GM18867 (cell line): ENCODE results near the gene PHACTR4.
"Not testable (repeated sequence)": the region's sequence is repeated elsewhere in the genome, so short reads cannot be mapped to it uniquely, and the experiment has no call there.

Experiments
- ATAC-seq: cut with Tn5 transposase; IDR thresholded peaks from one replicate; pipeline ENCODE4 v1.9.1; 2021; ENCODE audit warnings: mild to moderate bottlenecking, moderate library complexity; ENCODE audit not compliant: unreplicated experiment

The PHACTR4 gene

DNA sequence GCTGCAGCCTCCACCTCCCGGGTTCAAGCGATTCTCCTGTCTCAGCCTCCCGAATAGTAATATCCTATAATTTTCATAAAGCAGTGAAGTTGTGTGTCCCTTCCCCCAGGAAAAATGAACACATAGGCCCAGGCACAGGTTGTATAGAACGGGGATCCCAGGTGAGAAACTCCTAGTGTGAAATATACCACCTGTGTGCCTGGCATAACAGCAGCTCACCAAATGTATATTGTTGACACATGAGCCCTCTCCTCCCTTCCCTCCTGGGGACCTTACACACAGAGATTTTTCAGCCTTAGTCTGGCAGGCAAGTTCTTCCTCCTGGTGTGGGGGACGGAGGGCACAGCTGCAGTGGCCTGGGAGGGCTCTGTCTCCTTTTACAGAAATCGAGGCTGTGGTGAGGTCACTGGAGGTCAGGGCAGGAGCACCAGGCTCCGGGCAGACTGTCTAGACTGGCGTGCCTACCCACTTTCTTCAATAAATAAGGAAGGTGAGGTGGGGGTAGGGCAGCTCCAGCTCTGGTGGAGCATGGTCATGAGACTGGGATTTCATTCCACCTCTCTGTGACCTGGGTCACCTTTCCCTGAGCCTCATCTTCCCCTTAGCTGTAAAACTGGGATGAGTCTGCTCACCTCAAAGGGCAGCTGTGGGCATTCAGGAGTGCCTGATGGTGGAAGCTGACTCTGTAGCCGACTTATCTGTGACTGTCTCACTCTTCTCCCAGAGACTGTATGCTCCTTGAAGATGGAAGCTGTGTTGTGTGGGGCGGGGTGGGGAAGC lies 150.6 kb downstream of the PHACTR4 start:
- no peak for ATAC-seq

DNA sequence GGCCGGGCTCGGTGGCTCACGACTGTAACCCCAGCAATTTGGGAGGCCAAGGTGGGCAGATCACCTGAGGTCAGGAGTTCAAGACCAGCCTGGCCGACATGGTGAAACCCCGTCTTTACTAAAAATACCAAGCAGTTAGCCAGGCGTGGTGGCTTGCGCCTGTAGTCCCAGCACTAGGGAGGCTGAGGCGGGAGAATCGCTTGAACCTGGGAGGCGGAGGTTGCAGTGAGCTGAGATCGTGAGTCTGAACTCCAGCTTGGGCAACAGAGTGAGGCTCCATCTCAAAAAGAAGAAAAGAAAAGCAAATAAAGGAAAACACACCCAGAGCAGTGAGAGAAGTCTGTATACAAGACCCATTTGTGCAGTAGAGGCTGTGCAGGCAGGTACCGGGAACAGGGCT lies 151.3 kb downstream of the PHACTR4 start:
- not testable (repeated sequence) for ATAC-seq

DNA sequence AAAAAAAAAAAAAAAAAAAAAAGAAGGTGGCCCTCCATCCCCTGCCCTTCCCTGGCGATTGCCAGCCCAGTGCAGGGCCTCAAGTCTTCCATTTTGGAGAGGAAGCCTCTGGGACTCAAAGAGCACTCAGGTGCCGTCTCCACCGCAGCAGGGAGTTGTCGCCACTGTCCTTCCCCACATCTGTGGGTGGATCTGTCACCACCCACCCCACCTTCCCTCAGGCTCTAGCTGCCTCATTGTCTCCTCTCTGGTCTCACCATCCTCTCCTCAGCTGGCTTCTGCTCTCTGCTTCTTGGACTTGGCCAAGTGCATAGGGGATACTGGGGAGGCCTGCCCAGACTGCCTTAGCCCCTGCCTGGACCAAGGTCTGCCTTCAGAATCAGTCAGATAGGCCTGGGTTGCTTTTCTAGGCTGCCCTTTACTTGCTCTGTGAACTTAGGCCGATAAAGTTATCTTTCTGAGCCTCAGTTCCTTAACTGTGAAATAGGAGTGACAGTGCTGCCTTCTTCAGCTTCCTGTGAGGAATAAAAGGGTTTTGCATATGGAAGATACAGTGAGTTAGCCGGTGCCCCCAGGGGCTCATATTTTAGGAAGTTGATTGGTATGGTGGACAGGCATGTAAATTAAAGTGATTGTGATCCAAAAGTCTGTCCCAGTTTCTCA lies 152.1 kb downstream of the PHACTR4 start:
- ATAC-seq, result no peak

DNA sequence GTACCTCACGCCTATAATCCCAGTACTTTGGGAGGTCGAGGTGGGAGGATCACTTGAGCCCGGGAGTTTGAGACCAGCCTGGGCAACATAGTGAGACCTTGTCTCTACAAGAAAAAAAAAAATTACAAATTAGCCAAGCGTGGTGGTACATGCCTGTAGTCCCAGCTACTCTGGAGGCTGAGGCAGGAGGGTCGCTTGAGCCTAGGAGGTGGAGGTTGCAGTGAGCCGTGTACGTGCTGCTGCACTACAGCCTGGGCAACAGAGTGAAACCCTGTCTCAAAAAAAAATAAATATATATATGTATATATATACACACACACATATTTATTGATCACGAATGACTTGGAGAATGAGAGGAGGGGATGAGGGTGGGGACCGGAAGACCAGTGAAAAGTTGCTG lies 153.0 kb downstream of the PHACTR4 start:
- not testable (repeated sequence) for ATAC-seq

DNA sequence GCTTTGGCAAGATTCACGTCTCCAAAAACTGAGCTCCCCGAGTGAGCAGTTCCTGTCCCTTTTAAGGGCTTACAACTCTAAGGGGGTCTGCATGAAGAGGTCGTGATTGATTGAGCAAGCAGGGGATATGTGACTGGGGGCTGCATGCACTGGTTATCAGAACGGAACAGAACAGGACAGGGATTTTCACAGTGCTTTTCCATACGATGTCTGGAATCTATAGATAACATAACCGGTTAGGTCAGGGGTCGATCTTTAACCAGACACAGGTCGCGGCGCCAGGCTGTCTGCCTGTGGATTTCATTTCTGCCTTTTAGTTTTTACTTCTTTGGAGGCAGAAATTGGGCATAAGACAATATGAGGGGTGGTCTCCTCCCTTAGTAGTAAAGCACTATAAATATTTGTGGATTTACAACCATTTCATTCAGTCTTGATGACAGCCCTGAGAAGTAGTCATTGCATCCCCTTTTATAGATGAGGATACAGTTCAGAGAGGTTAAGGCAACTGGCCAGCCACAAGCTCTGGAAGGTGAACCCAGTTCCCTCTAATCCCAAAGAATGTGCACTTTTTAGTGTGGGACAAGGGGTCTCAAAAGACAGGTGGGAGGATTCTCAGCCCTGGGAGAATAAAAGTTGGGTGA lies 155.6 kb downstream of the PHACTR4 start:
- ATAC-seq, result not testable (repeated sequence)

DNA sequence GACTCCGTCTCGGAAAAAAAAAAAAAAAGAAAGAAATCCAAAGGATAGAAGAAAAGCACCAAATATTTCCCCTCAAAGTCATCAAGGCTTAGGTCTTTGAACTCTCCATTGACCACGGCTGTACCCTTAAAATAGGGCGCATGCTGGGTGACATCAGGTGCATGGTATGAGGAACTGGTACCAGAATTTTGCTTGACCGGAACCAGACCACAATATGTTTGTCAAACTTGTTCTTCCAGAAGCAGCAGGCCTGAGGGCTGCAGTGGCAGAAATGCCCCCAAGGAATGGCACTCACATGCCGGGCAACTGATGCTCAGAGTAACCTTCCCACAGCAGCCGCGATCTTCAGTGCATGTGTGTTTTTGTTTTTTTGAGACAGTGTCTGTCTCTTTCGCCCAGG lies 157.3 kb downstream of the PHACTR4 start:
- ATAC-seq, result no peak

DNA sequence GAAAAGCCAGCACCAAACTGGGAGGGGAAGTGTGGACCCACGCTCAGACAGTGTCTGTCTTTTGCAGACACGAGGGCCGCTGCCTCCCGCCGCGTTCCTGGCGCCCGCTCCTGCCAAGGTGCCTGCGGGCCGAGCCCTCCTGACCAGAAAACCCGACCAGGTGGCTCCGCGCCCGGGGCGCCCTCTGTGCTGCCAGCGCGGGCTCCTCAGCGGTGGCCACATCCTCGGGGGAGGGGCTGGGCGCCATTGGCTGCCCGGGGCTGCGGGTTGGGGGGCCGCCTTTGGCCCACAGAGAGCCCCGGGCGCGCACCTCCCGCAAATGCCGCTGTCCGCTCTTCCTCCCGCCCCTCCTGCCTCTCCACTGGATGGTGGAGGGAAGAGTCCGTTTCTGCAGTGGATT lies 160.9 kb downstream of the PHACTR4 start:
- ATAC-seq, result no peak

DNA sequence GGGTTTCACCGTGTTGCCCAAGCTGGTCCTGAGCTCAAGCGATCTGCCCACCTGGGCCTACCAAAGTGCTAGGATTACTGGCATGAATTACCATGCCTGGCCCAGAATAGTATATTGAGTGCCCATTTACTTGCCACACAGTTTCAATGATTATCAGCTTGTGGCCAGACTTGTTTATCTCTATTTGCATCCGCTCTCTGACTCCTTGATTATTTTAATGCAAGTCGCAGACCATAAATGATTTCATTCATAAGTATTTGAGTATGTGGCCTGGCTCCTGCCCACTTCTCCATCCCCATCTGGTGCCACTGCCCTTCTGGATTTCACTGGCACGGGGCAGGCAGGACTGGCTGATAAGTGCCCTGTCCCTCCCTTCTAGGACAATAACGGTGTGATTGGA lies 165.1 kb downstream of the PHACTR4 start:
- ATAC-seq, result no peak

DNA sequence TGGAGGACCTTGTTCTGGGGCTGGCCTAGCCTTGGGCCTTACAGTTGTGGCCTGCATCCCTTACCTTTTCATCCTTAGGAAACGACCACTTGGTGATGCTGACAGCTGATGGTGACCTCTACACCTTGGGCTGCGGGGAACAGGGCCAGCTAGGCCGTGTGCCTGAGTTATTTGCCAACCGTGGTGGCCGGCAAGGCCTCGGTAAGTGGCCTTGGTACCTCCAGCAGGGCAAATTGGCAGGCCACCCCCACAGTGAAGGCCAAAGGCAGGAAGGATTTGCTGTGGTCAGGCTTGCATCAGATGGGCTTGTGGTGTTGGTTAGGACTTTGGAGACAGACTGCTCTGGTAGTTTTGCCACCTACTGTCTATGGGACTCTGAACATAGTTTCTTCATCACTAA lies 165.6 kb downstream of the PHACTR4 start:
- ATAC-seq, result no peak

DNA sequence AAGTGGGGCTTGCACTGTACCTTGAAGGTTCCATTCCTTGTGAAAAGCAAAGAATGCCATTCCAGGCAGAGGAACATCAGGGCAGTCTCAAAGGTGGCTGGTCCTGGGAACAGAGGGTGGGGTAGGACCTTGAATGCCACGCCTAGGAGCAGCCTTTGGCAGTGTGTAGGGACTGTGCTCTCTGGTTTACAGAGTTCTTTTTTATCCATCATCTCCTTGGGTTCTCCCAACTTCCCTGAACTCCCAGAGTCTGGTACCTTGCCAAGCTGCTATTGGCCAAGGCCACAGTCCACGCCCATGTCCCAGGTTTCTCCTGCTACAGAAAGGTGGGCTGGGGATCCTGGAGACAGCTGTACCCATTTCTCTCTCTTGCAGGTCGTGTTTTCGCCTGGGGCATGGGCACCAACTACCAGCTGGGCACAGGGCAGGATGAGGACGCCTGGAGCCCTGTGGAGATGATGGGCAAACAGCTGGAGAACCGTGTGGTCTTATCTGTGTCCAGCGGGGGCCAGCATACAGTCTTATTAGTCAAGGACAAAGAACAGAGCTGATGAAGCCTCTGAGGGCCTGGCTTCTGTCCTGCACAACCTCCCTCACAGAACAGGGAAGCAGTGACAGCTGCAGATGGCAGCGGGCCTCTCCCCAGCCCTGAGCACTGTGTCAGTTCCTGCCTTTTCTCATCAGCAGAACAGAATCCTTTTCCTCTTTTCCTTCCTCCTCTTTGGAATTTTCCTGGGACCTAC lies 168.1 kb downstream of the PHACTR4 start:
- no peak for ATAC-seq

DNA sequence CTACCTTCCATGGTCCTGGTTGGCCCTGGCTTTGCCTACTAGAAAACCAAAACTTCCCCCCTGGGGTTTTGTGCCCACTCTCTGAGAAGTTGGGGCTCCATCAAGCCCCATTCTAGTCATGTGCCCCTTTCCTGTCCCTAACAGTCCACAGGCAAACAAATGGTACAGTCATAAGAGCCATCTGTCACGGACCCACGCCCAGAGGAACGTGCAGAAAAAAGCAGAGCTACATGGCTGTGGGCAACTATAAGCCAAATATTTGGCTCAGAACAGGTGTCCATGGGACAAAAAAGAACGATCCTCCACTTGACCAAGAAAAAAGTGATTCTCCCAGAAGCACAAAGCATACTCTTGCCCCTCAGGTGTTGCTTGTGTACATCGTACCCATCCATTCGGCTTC lies 168.7 kb downstream of the PHACTR4 start:
- no peak for ATAC-seq

DNA sequence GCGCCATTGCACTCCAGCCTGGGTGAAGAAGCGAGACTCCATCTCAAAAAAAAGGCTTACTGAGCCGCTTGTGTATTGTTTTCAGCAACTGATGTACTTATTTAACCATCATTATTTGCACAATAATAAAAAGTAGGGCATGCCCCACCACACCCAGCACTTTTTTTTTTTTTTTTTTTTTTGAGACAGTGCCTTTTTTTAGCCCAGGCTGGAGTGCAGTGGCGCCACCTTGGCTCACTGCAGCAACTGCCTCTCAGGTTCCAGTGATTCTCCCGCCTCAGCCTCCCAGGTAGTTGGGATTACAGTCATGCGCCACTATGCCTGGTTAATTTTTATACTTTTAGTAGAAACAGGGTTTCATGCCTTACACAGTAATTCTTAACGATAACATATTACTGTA lies 171.1 kb downstream of the PHACTR4 start:
- ATAC-seq, result no peak

DNA sequence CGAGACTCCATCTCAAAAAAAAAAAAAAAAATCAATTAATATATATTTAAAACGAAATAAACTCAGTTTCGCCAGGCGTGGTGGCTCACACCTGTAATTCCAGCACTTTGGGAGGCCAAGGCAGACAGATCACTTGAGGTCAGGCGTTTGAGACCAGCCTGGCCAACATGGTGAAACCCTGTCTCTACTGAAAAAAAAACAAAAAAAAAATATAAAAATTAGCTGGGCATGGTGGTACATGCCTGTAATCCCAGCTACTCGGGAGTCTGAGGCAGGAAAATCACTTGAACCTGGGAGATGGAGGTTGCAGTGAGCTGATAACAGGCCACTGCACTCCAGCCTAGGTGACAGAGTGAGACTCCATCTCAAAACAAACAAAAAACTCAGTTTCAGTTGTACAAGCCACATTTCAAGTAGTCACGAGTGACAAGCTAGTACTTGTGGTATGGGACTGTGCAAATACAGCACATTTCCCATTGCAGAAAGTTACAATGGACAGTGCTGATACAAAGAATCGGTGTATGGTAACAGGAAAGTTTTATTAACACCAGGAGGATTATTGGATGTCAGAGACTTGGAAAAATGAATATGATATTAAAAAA lies 172.0 kb downstream of the PHACTR4 start:
- not testable (repeated sequence) for ATAC-seq

DNA sequence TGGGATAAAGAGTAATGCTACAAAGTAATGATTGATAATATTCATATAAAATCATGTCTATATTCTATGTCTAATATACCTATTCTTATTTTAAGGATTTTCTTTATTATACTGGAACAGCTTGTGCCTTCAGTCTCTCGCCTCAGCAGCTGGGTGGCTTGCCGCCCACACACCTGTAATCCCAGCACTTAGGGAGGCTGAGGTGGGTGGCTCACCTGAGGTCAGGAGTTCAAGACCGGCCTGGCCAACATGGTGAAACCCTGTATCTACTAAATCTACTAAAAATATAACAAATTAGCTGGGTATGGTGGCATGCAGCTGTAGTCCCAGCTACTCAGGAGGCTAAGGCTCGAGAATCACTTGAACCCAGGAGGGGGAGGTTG lies 175.7 kb downstream of the PHACTR4 start:
- ATAC-seq, result no peak

DNA sequence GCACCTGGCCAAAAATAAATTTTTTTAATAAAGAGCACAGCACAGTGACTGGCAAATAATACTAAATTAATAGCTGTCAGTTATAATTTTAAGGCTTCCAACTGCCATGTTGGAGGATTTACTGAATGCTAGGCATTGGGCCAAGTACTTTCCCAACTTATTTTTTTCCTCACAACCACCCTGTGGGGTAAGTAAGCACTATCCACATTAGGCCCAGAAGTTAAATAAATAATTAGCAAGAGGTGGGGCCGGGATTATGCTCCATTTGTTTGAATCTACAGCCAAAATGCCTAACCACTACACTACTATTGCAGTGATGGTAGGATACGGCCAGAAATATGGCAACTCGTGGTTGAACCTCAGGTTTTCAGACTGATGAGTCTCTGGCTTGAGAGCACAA lies 178.8 kb downstream of the PHACTR4 start:
- no peak for ATAC-seq
